IPS-NIHi7 (cell line): ENCODE measurements around the gene CLIP4.

Experiments used
- DNase-seq: peaks from one replicate; pipeline ENCODE4 v3.0.0; 2012; ENCODE audit warnings: mixed read lengths; ENCODE audit errors: extremely low spot score

CLIP4 gene

GRCh38 chr2:29139152-29139551, 23.9 kb downstream of the CLIP4 start:
- DNase-seq, result no peak

- DNase-seq, result no peak
These were observed 24.5 kb downstream of the CLIP4 start for GRCh38 chr2:29139731-29140130.

- DNase-seq, result no peak
These were observed 28.4 kb downstream of the CLIP4 start for GRCh38 chr2:29143657-29144056.

- DNase-seq, result no peak
These were observed 31.0 kb downstream of the CLIP4 start for GRCh38 chr2:29146197-29146596.

GRCh38 chr2:29147963-29148362, 32.7 kb downstream of the CLIP4 start:
- no peak for DNase-seq

GRCh38 chr2:29154610-29155009, 39.4 kb downstream of the CLIP4 start:
- no peak for DNase-seq

GRCh38 chr2:29155578-29155977, 40.4 kb downstream of the CLIP4 start:
- DNase-seq, result no peak

- no peak for DNase-seq
These were observed 41.9 kb downstream of the CLIP4 start for GRCh38 chr2:29157131-29157530.

- no peak for DNase-seq
These were observed 43.9 kb downstream of the CLIP4 start for GRCh38 chr2:29159125-29159524.

GRCh38 chr2:29160184-29160583, 45.0 kb downstream of the CLIP4 start:
- DNase-seq, result no peak

GRCh38 chr2:29162204-29162928, 47.2 kb downstream of the CLIP4 start:
- no peak for DNase-seq

- DNase-seq, result no peak
These were observed 49.1 kb downstream of the CLIP4 start for GRCh38 chr2:29164091-29164846.

GRCh38 chr2:29165362-29166241, 50.4 kb downstream of the CLIP4 start:
- DNase-seq, result no peak

GRCh38 chr2:29166242-29167039, 51.2 kb downstream of the CLIP4 start:
- DNase-seq, result no peak

- DNase-seq, result no peak
These were observed 59.7 kb downstream of the CLIP4 start for GRCh38 chr2:29174937-29175336.

GRCh38 chr2:29175338-29175737, 60.1 kb downstream of the CLIP4 start:
- no peak for DNase-seq

- DNase-seq, result no peak
These were observed 67.1 kb downstream of the CLIP4 start for GRCh38 chr2:29182334-29182733.

- no peak for DNase-seq
These were observed 67.7 kb downstream of the CLIP4 start for GRCh38 chr2:29182920-29183319.

- no peak for DNase-seq
These were observed 69.3 kb downstream of the CLIP4 start for GRCh38 chr2:29184531-29184930.

GRCh38 chr2:29186817-29187216, 71.6 kb downstream of the CLIP4 start:
- DNase-seq, result no peak

GRCh38 chr2:29187926-29188325, 72.7 kb downstream of the CLIP4 start:
- no peak for DNase-seq

GRCh38 chr2:29189052-29189451, 73.8 kb downstream of the CLIP4 start:
- DNase-seq, result no peak
